ENCODE data around the gene USP10.
"Not testable (repeated sequence)": the region's sequence is repeated elsewhere in the genome, so short reads cannot be mapped to it uniquely, and the experiment has no call there.

Gene USP10

DNA sequence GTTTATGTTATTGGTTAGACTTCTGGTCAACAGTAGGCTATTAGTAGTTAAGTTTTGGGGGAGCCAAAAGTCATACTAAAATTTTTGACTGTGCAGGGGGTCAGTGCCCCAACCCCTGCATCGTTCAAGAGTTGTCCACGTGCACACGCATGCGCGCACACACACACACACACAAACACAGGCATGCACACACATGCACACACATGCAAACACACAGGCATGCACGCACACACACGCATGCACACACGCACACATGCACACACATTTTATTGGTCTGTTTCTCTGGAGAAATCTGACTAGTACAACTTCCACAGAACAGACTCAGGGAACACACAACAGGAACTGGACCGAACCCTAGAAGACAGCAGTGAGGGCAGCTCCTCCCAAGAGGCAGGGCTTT, 24.4 kb upstream of the USP10 start:
- no peak for DNase-seq

DNA sequence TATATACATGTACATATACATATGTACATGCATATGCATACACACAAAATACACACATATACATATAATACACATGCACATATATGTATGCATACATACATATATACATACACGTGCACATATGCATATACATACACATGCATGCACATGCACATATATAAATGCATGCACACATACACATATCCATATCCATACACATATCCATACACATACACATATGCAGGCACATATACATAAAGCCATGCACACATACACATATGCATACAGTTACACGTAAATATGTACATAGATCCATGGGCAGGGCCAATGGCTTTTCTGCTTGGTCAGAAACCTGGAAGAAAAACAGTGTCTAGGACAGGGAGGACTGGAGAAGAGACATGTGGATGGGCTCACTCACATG, 23.9 kb upstream of the USP10 start:
- DNase-seq, result no peak

DNA sequence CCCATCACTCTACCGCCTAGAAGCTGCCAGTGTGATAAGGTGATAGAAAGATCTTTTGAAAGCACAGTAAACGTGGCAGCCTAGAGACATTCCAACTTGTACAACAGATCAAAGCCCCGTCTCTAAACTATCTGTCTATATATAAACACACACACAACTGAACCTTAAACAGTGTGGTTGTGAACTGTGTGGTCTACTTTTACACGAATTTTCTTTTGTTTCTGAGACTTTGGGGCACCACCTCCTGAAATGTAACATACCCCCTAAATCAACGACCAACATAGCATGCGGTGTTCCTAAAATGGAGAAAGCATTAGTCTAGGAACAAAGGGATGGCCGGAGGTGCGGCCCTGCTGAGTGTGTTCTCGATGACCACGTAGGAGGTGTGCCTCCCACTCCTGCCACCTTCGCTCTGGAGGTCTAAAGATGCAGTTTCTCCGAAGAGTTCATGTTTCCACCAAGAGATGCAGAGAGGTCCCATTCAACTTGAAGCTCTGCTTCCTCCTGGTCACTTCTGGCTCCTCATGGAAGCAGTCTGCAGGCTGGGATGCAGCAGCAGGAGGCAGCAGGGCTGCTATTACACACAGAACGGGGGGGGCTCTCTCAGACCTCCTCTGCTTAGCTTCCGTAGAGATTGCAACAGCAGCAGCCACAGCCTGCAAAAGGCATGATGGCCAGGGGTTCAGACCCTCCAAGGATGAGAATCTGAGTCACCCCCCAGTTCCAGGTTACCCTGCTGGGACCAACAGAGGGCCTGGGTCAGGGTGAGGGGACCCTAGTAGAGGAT, 22.6 kb upstream of the USP10 start:
- DNase-seq, result no peak

DNA sequence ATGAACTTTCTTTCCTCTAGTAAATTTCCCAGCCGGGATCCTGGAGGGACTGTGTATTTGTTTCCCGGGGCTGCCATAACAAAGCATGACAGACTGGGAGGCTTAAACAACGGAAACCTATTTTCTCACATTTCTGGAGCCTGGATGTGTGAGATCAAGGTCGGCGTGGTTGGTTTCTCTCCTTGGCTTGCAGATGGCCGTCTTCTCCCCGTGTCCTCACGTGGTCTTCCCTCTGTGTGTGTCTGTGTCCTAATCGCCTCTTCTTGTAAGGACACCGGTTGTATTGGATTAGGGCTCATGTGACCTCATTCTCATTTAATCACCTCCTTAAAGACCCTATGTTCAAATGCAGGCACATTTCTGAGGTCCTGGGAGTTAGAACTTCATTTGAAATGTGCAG, 22.0 kb upstream of the USP10 start:
- DNase-seq, result no peak

DNA sequence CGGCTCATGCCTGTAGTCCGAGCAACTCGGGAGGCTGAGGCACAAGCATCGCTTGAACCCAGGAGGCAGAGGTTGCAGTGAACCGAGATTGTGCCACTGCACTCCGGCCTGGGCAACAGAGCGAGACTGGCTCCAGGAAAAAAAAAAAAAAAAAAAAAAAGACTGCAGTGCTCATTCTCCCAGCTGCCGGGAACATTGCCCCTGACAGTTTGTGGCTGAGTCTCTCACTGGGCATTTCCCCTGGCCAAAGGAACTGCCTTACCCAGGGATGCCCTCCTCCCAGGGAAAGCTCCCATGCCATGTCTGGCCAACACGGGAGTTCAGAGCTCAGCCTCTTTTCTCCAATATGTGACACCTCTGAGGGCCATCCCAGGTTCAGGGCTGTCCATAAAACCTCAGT, 21.3 kb upstream of the USP10 start:
- DNase-seq, result no peak

DNA sequence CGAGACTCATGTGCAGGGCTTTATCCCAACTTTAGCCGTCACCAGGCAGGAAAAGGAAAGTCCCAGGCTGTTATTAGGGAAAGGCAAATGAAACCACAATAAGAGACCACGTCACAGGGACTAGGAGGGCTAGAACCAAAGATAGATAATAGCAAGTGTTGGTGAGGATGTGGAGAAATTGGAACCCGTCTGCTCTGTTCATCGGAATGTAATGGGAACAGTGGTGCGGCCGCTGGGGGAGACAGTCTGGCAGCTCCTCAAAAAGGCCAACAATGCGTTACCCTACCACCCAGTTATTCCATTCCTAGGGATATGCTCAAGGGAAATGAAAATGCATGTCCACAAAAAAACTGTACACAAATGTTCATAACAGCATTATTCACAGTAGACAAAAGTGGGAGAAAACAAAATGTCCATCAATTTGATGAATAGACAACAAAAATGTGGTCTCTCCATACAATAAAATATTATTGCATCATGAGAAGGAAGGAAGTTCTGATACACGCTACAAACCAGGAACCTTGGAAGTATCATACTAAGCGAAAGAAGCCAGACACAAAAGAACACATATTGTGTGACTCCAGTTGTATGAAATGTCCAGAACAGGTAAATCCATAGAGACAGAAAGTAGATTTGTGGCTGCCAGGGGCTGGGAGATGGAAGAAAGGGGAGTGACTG, 19.5 kb upstream of the USP10 start:
- no peak for DNase-seq

DNA sequence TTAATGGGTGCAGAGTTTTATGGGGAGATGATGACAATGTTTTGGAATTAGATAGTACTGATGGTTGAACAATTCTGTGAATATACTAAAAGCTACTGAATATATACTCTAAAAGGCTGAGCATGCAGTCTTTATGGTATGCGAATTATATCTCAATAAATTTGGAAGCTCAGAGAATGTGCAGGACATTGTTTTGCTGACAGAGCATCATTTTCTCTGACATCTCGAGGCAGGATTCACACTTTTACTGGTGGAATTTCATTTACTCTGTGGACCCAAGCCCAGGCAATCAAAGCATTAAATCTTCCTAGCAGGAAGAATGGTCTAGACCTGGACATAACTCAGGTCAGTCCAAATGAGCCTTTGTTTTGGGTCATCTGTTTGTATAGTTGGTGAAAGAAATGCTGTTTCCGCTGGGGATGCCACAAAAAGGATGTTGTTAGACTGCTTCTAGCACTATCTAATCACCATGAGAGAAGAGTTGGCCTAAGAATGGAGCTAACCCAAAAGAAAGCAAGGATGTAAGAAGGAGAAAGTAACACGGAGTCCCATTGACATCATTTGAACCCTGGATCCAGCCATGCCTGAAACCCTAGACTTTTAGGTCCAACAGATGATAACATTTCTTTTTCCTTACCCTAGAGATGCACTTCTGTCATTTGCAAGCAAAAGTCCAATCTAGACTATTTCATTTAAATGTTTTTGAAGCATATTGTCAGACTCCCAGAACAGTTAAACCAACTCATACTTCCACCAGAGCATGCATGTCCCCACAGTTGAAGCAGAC, 18.8 kb upstream of the USP10 start:
- DNase-seq, result no peak

DNA sequence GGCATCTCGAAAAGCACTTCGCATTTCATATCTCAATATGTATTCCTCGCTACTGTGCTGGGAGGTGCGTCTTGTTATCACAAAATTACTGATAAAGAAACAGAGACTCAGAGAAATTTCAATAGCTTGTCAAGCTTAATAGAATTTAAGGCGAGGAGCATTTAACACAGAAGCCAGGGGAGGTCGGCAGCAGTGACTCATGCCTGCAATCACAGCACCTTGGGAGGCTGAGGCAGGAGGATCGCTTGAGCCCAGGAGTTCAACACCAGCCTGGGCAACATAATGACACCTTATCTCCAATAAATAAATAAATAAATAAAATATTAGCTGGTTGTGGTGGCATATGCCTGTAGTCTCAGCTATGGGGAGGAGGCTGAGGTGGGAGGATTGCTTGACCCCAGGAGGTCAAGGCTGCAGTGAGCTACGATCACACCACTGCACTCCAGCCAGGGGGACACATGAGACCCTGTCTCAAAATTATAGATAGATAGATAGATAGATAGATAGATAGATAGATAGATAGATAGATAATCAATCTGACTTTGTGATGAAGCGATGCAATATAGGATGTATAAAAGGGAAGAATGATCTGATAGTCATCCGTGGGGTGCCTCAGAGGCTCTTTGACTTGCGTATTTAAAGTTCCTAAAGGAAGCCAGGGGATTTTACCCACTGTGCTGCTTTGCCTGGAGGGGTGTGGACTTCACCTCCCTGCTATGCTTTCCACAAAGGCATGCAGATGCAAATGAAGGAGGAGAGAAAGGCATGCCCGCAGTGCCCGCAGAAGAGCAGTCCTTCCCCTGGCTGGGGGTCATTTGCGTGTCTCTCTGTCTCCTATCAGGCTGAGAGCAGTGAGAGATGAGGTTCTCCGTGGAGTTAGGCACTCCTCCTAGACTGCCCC, 15.9 kb upstream of the USP10 start:
- DNase-seq, result no peak

DNA sequence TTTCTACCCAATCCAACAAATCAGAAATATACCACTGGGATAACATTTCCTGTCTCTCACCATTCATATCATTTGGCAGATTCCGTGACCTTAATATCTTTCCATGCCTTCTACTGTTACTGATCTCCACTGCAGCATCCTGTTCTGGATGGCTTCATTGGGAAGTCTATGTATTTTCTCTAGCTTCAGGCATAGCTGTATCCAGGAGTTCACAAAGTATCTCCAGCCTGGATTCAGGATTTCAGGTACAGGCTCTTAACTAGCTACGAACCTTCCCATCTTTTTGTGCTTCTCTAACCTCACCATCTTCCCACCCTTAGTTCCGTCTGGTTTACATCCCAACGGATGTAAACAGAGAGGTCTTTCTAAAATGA, 15.2 kb upstream of the USP10 start:
- DNase-seq, result no peak

DNA sequence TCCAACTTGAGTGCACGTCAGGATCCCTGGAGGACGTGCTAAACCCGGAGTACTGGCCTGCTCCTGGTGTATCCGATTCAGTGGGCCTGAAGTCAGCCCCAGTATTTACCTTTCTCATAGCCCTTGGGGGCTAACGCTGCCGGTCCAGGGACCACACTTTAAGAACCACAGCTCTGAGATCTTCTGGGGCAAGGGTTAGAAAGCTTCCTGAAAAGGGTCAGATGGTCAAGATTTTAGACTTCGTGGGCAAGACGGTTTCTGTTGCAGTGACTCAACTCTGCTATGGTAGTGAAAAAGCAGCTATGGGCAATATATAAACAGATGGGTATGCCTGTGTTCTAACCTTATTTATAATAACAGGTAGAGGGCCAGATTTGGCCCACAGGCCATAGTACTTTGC, 14.6 kb upstream of the USP10 start:
- no peak for DNase-seq

DNA sequence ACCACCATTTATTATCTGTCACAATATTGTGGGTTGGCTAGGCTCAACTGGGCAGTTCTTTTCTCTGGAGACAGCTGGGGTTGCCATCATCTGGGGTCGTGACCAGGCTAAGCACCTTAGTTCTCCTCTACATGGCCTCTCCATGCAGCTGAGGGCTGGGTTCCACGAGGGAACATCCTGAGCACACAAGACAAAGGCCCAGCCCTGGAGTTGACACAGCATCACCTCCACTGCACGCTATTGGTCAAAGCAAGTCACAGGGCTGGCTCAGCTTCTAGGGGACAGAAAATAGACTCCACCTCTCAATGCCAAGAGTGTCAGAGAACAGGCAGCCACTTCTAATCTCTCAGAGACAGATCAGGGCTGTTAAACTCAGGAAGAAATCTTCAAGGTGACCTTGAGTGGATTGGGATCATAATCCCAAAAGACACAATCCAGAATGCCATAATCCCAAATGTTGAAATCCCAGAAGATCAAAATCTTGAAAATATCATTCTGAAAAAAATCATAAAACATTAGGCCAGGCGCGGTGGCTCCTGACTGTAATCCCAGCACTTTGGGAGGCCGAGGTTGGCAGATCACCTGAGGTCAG, 13.0 kb upstream of the USP10 start:
- no peak for DNase-seq

DNA sequence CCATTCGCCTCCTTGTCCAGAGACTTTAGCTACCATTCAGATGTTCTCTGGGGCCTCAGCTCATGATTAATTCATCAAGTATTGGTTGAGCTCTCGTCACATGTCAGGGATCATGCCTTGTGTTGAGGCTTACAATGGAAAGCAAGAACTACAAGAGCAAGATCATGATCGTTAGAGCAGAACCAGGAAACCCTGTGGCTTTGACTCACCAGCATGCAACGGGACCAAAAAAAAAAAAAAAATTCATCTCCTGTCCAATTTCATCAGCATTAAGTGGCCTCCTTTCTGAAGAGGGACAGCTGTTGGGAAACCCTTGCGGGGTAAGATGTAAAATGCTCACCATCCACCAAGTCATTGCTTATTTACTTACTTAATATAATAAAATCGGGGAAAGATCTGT, 12.1 kb upstream of the USP10 start:
- no peak for DNase-seq

DNA sequence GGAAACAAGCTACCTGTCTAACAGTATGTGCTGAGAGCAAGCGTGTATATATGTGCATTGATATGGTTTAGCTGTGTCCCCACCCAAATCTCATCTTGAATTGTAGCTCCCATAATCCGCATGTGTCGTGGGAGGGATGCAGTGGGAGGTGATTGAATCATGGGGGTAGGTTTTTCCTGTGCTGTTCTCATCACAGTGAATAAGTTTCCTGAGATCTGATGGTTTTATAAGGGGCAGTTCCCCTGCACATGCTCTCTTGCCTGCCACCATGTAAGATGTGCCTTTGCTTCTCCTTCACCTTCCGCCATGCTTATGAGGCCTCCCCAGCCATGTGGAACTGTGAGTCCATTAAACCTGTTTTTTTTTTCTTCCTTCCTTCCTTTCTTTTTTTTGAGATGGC, 11.6 kb upstream of the USP10 start:
- not testable (repeated sequence) for DNase-seq

DNA sequence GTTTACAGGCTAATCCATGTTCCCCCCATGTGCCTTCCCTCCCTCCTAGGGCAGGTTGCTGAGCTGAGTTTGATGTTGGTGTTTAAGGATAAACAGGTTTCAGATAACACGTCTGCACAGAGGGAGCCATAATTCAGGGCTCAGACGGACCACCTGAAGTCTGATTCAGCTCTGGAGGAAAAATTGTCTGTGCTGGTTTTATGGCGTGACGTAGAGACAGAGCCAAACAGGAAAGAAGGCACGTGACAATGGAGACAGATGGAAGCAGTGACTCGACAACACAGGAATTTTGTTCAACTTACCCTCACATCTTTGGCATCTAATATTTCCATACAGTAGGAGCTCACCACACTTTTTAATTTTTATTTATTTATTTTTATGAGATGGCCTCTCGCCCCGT, 10.7 kb upstream of the USP10 start:
- DNase-seq, result no peak

DNA sequence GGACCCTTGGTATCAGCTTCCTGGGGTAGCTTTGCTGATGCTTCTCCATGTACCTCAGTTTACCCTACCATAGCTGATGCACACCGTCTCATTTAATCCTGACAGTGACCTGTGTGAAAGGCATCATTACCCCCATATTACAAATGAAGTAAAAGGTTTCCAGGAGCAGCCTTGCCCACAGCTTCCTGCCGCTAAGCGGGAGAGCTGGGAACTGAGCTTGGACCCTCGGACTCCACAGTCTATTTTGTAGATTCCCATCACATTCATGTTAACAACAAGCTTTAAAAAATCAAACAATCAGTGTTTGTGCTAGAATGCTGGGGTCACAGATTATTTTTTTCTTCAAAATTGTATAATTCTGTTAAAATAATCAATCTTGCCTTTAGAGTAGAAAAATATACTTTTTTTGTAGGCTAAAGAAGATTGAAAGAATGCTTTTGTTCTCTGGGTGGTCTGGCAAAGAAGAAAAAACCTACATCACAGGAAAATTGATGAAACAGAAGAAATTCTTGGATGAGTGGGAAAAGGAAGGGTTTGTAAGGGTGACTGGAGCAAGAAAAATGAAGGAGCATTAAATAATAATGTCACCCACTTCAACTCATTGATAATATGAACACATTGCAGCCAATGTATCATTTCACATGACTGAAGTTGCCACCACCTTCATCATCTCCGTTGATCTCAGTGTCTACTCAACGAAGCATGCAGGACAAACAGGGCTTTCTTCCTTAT, 9.5 kb upstream of the USP10 start:
- no peak for DNase-seq

DNA sequence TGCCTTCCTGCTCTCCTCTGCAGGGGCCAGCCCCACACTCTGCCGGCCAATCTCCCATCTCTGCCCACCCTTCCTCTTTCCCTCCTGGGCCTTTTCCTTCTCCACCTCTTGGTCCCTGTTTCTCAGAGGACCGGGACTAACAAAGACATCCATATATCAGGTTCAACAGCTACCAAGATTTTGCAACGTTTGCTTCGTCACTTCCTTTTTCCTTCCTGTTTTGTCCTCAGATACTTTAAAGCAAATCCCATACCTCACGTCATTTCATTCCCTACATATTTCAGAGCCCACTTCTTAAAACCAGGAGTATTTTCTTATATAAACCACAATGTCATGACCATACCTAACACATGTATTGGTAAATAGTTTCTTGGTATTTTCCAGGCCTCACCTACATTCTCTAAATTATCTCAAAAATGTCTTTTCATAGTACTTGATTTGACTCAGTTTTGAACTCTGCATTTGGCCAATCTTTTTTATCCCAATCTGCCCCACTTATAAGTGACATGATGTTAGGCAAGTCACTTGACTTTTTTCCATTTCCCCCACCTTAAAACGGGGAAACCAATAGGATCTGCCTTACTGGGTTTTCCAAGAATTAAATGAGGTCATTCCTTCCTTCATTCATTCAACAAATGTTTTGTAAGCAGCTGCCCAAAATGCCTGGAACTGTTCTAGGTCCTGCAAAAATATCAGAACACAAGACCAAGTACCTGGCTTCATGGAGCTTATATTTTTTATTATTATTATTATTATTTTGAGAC, 7.2 kb upstream of the USP10 start:
- no peak for DNase-seq

DNA sequence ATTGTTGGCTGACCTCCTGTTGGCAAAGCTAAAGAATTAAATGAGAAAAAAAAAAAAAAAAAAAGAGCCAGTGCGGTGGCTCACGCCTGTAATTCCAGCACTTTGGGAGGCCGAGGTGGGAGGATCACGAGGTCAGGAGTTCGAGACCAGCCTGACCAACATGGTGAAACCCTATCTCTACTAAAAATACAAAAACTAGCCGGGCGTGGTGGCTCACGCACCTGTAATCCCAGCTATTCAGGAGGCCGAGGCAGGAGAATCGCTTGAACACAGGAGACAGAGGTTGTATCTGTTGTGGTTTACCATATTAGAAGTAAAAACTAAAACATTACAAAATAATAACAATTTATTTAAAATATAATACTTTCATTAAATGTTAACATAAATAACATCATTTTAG, 5.9 kb upstream of the USP10 start:
- not testable (repeated sequence) for DNase-seq

DNA sequence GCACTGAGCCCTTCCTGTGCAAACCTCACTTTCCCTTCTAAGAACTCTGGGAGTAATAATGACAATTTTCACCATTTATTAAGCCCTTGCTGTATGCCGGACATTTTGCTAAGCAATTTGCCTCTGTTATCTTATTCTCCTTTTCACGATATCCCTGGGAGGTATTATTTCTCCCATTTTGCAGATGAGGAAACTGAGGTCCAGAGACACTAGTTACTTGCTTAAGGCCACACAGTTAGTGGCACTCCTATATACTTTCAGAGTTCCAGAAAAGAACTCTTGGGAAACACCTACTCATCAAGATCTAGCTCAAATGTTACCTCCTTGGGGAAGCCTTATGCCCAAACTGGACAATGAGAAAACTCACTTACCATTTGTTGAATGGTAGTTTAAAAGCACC, 4.8 kb upstream of the USP10 start:
- DNase-seq, result no peak

DNA sequence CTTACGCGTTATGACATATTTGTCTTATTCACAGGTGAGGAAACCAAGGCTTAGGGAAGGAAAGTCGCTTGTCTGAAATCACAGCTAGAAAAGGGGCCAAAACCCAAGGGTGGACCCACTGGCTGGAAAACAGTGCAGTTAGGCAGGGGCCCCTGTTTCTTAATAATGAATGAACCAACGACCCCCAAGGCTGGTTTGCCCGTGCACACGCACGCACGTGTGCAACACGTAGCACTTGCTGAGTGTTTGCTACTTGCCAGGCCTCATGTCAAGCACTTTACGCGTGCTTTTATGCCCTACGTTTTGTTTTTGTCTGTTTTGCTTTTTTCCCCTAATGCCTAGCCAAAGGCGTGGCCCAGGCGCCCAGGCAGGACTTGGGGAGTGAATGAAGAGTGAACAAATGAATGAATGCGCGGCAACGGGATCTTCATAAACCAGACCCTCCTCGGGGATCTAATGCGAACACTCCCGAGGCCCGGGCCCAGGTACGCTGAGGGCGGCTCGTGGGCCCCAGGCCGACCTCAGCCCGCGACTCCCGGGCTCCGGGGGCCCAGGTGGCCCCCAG, 571 bp upstream of the USP10 start:
- no peak for DNase-seq

DNA sequence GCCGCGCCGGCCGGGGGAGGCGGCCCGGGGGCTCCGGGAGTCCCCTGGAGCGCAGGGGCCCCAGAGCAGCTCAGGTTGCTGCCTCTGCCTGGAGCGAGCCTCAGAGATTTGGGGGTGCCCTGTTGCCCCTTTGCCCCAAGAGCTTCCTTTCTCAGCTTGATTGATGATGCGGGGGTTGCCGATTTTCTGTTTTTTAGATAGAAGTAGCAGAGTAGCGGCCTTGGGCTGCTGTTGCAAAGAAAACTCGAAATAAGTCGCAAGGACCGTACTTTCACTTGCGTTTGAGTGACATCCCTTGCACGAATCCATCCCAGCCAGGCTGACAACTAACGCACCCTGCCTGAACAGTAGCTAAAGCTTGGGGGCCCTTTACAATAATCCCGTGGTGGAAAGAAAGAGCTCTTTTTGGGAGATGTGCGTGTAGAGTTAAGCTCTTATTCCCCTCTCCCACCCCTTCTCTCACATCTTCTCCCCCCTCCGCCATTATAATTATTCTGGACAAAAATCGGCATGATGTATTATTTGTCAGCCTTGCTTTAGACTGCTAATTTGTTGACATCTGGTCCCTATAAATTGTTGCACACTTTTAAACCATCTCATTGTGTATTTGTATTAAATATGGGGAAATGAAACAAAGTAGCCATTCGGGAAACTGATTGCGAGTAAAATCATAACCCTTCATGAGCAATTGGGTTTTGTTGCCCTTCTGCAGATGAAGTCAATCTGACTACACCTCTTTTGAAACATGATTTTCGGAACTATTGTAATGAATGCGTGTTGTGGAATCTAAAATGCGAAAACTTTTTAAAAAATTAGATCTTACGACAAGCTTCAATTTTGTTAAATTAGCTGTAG, 873 bp downstream of the USP10 start:
- DNase-seq, result no peak

All from NCI-H1436 (cell line).